ENCODE measurements around the gene PDF.

Gene PDF

GRCh38 chr16:69351309-69352027 lies 21.1 kb upstream of the PDF start, which contains the start of gene TMED6:
TSS of gene TMED6 (minus strand) at chr16:69351786. CDS start at chr16:69351753, 33 bp downstream.
- H3K4me3 ChIP-seq (ENCODE audit: low read depth, low read length), result no peak within 1 kb of the TSS
- DNase-seq (ENCODE audit: low read depth), result no peak
- TF ChIP-seq CTCF (IDR thresholded peaks at IDR 0.05; ENCODE audit: control insufficient read depth, extremely low read depth, insufficient read depth), result no peak

GRCh38 chr16:69350536-69351133 lies 20.2 kb upstream of the PDF start:
- no peak overlapping the region for H3K4me3 ChIP-seq (ENCODE audit: low read depth, low read length)
- no peak for TF ChIP-seq CTCF (IDR thresholded peaks at IDR 0.05; ENCODE audit: control insufficient read depth, extremely low read depth, insufficient read depth)
- no peak for DNase-seq (ENCODE audit: low read depth)

GRCh38 chr16:69349536-69349935 lies 19.1 kb upstream of the PDF start:
- no peak for DNase-seq (ENCODE audit: low read depth)
- H3K4me3 ChIP-seq (ENCODE audit: low read depth, low read length), result no peak overlapping the region
- TF ChIP-seq CTCF (IDR thresholded peaks at IDR 0.05; ENCODE audit: control insufficient read depth, extremely low read depth, insufficient read depth), result no peak

- H3K4me3 ChIP-seq (ENCODE audit: low read depth, low read length), result no peak overlapping the region
- no peak for TF ChIP-seq CTCF (IDR thresholded peaks at IDR 0.05; ENCODE audit: control insufficient read depth, extremely low read depth, insufficient read depth)
- no peak for DNase-seq (ENCODE audit: low read depth)
Observed at GRCh38 chr16:69348222-69348621, 17.8 kb upstream of the PDF start.

- DNase-seq (ENCODE audit: low read depth), result no peak
- no peak overlapping the region for H3K4me3 ChIP-seq (ENCODE audit: low read depth, low read length)
- TF ChIP-seq CTCF (IDR thresholded peaks at IDR 0.05; ENCODE audit: control insufficient read depth, extremely low read depth, insufficient read depth), result no peak
Observed at GRCh38 chr16:69346683-69347082, 16.3 kb upstream of the PDF start.

GRCh38 chr16:69345923-69346322 lies 15.5 kb upstream of the PDF start:
- no peak for DNase-seq (ENCODE audit: low read depth)
- no peak overlapping the region for H3K4me3 ChIP-seq (ENCODE audit: low read depth, low read length)
- TF ChIP-seq CTCF (IDR thresholded peaks at IDR 0.05; ENCODE audit: control insufficient read depth, extremely low read depth, insufficient read depth), result no peak

Data from LNCaP clone FGC (cell line).